MV-4-11 (cell line): ENCODE data around the gene CAV2.
"Not testable (repeated sequence)": the region's sequence is repeated elsewhere in the genome, so short reads cannot be mapped to it uniquely, and the experiment has no call there.

Source experiments
- DNase-seq: peaks from one replicate; lab custom pipeline; 2025; lab: John Stamatoyannopoulos, UW

CAV2 gene, protein sequence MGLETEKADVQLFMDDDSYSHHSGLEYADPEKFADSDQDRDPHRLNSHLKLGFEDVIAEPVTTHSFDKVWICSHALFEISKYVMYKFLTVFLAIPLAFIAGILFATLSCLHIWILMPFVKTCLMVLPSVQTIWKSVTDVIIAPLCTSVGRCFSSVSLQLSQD

DNA sequence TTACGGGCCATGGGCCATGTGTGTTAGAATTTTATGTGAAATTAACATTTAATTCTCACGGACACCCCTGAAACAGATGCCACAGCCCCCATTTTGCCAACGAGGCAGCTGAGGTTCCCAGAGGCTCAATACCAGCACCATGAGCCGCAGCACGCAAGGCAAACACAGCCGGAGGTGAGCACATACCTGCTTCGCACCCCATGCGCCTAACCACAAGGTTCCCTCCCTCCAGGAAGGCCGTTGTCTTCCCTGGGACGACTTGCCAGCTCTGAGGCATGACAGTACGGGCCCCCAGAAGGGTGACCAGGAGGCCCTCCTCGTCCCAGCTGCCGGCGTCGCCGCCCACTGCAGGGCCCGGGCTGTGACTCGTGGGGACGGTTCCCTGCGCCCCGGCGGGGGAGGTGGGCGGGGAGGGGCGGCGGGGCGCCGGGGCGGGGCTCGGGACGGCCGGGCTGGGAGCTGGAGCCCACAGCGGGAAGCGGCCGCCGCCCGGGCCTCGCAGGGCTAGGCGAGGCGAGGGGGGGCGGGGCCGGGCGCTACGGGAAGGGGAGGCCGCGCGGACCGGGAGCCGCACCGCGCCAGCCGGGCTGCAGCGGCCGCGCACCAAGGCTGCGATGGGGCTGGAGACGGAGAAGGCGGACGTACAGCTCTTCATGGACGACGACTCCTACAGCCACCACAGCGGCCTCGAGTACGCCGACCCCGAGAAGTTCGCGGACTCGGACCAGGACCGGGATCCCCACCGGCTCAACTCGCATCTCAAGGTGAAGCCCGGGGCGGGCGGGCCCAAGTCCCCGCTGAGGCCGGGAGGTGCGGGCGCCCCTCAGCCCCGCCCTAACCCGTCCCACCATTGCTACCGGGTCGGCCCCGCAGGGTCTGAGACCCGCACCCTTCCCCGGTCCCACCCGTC lies at the start of gene CAV2:
TSS of gene CAV2 (plus strand) at position 571 of the 910 bp plus-strand sequence. CDS start at position 615, 44 bp downstream.
- DNase-seq = no peak

DNA sequence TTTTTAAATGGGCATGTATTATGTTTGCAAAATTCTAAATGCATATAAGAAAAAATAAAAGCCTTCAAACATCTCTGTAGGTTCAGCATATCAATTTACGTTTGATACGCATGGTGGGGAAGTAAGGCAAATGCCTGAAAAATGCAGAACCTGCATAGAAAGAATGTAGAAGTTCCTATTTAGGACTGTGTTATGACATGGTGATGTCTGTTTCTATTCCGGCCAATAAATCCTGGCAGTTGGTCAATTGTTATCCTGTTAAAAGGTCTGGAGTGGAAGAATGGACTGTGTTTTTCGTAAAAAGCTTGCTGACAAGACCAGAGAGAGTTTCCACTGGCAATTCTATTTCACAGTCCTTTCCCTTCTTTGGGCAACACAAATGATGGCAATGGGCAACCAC lies 49.6 kb upstream of the CAV2 start:
- DNase-seq = no peak

DNA sequence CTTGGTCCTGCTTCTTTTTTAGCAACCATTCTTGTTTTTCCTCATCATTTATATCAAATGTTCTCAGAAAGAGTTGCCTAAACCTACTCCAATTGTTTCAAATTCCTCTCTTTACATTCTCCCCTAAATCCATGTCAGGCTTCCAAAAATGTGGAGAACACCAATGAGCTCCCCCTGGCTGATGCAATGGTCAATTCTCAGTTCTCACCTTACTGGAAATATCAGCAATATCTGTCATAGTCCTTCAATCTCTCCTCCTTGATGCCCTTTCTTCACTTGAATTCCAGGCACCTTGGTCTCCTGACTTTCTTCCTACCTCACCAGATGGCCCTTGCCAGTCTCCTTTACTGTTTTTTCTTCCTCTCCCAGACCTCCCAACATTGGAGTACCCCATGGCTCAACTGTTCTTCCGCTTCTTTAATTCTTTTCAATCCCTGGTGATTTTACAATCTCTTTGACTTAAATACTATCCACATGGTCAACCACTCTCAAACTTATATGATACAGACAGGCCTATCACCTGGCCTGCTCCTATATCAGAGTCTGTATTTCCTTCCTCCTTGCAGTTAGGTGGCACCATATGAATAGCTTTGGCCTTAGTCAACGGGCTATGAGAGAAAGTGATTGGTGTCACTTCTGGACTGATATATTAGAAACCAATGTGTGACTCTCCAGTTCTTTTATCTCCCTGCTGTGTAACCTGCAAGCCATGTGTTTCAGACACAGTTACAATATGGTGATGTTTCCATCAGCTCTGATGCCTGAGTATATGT lies 47.4 kb upstream of the CAV2 start:
- no peak for DNase-seq

DNA sequence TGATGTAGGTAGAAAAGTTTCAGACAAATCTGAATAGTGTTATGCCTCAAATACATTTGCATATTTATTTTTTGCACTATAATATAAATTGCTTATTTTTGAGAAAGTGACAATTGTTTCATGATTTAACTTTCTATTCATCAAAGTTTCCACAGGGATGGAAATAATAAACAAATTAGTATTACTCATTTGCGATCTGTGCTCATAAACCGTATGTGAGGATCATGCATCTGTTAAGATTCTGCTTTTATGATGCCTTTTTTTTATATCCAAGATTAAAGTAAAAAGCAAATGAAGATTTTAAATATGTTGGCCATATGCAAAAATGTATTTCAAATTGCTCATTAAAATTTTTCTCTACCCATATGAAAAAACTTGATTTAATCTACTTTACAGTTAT lies 45.2 kb upstream of the CAV2 start:
- no peak for DNase-seq

DNA sequence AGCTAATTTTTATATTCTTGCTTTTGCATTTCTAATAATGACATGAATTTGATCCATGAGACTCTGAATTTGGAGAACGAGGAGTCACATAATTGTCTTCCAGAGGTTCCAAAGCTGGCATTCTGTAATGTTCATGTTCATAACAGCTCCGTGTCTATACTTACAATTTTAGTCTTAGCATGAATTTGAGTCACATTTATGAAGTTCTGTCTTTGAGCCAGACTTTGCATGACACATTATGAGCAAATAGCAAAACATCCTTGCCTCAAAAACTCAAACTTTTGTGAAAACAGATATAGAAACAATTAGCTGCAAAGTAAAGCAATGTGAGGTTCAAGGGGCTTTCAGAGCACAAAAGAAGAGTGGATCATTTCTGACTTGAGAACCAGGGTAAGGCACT lies 44.5 kb upstream of the CAV2 start:
- no peak for DNase-seq

DNA sequence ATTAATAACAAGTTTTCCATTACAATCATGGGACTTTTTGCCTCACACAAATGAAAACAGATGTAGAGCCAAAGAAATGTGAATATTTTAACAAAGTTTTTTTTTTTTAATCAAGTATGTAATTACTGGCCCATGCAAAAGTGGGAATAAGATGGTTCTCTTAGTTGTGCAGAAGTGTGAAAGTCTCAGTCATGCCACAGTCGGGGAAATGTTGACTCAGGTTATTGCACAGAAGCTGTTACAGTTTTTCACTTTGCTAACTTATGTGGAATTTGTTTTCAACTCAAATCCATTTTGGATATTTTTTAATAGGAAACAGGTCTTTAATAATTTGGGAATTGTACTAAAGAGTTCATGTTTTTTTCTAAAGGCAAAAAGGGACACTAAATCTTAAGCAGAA lies 44.0 kb upstream of the CAV2 start:
- no peak for DNase-seq

DNA sequence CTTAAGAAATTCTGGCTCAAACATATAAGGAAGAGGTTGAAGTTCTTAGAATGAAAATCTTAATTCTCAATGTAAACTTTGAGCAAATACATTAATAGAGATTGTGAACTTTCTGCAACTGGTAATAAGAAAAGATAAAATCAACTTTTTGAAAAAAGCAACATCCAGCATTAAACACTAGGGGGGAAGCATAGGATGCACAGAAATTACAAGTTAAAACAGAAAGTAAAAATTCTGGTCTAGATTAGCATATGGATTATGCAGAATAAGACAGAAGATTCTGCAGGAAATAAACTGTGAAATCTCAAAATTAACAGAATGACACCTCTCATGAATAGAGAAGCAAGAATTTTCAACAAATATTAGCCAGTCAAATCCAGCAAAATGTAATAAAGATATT lies 38.0 kb upstream of the CAV2 start:
- no peak for DNase-seq

DNA sequence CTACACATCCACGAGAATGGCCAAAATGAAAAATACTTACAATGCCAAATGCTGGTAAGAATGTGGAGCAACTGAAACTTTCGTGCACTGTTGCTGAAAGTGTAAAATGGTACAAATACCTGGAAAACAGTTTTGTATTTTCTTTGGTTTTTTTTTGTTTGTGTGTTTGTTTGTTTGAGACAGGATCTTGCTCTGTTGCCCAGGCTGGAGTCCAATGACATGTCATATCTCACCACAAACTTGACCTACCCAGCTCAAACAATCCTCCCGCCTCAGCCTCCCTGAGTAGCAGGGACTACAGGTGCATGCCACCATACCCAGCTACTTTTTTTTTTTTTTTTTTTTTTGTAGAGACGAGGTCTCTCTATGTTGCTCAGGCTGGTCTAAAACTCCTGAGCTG lies 35.6 kb upstream of the CAV2 start:
- no peak for DNase-seq

DNA sequence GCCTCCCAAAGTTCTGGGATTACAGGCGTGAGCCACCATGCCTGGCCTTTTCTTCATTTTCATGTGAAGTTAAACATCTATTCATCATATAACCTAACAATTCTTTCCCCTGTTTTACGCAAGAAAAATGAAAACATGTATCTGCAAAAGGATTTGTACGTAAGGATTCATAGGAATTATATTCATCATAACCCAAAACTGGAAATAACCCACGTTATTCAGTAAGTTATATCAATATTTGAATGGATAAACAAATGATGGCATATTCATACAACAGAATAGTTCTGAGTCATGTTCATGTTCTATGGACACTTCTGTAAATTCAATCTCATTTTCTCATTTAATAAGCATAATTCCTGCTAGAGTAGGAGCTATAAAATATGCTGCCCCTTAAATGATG lies 35.2 kb upstream of the CAV2 start:
- DNase-seq = no peak

DNA sequence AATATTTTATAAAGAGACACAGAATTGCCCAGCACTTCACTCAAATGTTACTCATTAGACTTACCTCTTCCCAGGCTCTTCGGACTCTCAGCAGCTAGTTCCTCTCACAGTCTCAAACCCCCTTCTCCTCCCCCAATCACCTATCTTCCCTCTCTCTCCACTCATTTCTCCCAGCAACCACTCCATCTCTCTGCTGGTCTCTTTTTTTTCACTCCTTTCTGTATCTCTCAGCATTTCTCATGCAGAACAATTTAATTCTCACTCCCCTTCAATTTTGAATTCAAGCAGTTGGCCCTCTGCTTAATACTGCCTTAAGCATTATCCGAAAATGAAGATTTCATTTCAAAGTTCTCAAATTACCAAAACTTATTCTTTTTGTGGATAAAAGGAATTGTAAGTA lies 34.4 kb upstream of the CAV2 start:
- DNase-seq = no peak

DNA sequence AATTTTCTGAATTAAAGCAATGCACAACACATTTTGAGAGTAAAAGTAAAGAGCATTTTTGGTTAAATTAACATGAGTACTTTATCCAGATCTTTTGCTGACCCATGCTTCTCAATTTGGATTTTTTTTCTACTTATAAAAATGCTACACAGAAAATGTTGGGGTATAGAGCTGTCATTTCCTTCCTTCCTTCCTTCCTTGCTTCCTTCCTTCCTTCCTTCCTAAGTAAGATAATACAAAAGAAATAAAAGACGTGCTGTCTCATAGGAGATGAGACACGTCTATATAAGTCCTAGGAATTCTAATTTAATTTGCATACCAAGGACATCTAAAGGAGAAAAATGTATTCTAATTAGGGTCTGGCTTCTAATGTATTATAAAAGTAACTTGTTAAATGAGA lies 31.0 kb upstream of the CAV2 start:
- DNase-seq = no peak

DNA sequence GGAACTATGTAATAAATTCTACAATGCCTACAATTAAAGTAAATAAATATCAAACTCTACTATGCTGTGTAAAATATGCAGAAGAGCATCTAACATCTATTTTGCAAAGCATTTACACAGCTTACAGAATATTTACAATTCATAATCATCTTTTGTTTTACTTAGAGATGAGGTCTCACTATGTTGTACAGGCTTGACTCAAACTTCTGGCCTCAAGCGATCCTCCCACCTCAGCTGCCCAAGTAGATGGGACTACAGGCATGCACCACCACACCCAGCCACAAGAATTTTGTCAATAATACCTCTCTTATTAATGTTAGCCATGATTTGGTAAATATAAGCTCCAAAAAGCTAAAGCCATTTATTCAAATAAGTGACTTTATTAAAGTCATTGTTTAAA lies 21.9 kb upstream of the CAV2 start:
- no peak for DNase-seq

DNA sequence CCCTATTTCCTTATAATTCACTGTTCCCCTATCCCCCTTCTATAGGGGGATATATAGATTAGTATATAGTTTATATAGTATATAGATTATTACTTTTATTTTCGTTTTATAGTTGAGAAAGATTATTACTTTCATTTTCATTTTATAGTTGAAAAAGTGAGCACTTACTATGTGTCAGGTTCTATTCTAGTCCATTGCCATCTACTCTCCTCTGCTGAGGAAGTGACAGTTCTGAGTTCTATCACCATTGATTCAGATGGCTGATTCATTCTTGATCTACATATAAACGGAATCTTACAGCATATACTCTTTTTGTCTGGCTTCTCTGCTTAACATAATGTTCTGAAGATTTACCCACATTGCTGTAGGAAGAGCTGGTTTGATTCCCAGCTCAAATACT lies 20.7 kb upstream of the CAV2 start:
- no peak for DNase-seq

DNA sequence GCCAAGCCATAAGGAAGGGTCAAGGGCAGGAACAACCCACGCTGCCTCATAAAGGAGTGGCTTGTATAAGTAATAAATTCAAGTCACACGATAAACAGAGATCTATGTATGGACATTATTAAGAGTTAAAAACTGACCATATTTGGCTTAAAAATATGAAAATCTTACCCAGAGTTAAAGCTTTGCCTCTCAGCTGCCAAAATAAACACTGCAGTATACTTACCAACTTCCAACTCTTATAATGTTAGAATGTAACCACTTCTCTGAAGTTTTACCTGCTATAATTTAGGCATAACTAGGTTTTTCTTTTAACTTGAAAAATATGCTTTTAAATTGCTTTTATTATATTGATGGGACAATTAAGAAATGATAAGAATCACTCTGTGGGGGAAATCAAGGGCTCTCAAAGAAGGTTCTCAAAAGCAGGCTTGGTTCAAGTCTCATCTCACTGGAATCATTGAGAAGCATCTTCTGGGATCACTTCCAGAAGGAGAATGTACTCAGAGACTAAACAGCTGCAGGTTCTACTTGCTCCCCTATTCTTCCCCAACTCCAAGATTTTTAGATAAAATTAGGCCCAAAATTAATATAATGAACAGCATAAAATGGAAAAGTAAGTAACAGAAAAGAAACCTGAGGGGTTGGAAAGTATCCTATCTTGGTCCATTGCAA lies 16.1 kb upstream of the CAV2 start:
- DNase-seq = no peak

DNA sequence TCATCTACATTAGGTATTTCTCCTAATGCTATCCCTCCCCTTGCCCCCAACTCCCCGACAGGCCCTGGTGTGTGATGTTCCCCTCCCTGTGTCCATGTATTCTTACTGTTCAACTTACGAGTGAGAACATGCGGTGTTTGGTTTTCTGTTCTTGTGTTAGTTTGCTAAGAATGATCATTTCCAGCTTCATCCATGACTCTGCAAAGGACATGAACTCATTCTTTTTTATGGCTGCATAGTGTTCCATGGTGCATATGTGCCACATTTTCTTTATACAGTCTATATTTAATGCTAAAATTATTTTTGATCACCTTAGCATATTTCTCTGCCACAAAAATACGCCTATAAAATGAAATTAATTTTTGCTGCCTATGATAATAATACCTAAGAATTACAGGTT lies 15.1 kb upstream of the CAV2 start:
- not testable (repeated sequence) for DNase-seq

DNA sequence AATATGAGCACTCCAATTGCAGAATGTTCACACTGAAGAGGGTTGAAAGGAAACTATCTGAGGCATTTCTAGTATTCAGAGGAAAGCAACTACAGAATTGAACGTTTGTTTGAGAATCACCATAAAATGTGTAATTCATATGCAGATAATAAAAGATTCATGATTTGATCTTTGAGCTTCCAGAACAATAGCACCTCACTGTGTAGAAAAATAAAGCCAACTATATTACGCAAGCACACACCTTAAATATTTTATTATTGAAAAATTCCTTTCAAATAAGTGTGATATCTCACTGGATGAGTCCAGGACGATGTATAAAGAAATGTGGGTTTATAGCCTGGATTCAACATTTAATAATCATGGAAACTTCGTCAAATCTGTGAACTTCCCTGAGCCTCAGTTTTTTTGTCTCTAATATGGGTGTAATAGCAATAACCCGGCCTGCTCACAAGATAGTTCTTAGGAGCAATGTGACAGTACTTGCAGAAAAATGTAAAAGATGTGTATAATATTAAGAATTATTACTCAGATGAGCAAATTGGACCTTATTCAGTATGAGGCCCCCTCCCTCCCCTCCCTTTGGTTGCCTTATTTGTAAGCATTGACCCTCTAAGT lies 11.5 kb upstream of the CAV2 start:
- DNase-seq = no peak

DNA sequence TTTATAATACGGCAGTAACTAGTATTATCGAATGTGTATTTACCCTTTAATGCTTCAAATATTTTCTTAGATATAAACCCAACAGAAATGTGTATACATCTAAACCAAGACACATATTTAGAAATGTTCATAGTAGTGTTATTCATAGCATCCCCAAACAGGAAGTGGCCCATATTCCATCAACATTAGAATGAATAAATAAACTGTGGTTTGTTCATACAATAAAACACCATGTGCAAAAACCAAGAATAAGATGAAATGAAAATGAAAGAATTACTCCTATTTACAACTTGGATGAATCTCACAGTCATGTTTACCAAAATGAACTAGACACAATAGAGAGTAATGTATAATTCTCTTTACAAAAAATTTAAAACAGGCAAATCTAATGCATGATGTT lies 9.2 kb upstream of the CAV2 start:
- no peak for DNase-seq

DNA sequence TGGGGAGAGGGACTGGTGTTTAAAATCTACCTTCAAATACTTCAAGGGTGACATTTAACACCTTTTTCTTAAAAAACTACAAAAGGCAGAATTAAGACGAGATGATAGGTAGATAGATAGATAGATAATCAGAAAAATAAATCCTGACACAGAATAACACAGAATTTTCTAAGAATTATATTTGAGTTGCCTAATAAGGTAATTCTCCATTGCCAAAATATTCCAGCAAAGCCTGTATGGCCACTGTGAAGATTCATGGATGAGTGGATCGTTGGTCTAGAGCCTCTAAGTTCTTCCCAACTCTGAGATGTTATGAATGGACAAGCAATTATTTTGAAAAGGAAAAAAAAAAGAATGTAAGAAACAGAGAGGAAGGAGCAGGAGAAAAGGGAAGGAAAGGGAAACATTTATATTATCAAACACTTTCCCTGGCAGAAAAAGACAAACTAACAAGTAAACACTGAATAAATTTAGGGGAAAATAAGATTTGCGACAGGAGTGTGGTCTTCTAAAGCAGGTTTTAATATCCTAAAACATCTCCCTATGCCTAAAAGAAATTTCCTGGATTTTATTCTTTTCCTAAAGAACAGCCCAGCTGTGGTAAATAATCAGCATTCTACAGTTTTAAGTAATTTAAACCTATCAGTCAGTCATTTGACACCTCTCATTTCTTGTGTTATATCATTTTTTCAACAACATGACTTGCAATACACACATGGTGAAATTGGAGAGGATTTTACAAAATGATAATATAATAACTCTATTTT lies 7.5 kb upstream of the CAV2 start:
- no peak for DNase-seq

DNA sequence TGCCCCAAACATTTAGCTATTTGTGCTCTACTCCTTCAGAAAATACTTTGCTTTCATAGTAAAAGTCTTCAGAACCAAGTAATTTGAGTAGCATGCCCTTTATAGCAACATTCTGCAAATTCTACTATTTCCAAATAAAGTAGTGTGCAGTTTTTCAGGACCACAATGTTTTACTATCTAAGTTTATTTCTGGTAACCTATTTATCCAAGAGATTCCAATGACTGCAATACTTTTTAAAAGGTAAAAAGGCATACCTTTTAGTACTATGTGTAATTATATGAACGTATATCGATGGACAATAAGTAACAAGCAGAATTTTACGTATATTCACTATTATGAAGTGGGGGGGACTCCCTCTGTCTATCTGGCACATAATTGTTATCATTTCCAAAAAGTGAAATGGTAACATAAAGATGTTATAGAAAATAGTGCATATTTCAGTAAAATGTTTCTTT lies 6.9 kb upstream of the CAV2 start:
- no peak for DNase-seq

DNA sequence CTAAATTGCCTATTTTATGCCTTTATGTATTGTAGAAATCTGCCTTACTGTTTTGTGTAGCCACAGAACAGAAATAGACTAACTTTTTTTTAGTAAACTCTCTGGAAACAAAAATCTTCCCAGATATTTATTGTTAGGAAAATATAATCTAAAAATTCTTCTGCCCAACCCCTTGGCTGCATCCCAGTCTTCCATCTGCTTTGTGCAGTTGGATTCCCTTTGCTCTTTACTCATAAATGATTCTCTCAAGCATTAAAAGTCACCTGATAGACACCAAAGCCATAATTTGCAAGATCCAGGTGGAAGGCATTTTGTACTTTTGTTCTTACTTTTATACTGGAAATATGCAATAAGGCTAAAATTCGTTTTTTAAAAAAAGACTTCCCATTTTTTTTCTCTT lies 6.1 kb upstream of the CAV2 start:
- no peak for DNase-seq

DNA sequence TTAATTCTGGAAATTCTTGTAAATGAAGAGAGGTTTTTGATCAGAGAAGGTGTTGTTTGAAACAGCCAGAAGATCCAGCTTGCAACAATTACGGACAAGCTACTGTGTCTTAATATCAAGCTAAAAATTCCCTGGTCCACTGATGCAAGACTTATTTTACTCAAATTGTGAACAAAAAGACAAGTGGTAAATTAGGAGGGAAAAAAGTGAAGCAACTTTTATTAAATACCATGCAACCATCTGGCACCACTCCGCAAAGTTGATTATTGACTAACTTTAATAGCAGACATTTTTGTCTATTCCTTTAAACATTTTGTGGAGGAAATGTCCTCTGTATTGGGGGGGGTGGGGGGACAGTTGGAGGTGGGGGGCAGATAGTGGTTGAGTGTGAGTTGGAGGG lies 5.1 kb upstream of the CAV2 start:
- no peak for DNase-seq
